Activated naive CD4-positive, alpha-beta T cell treated with anti-CD3 and anti-CD28 coated beads, Interleukin-2, amount 10 ng/mL, durations not matched to agents 7 days and 5 days (primary cell): ENCODE results near the gene MOB3B.

Experiments
- CTCF ChIA-PET: fragments of 350-600 bp; sonication (Branson Sonifier 250); formaldehyde crosslinking; loops from one replicate; lab custom pipeline; 2021; ENCODE audit warnings: antibody characterized with exemption; lab: Charles Lee
- DNase-seq: peaks from one replicate; pipeline ENCODE4 v3.0.0-alpha.2; 2020
- H3K27ac Mint-ChIP-seq: one replicate; pipeline ENCODE4 v1.8.0; 2021; ENCODE audit warnings: mild to moderate bottlenecking, moderate library complexity, mixed read lengths
- H3K27me3 Mint-ChIP-seq: one replicate; pipeline ENCODE4 v1.8.0; 2021; ENCODE audit warnings: mild to moderate bottlenecking, mixed read lengths
- H3K36me3 Mint-ChIP-seq: one replicate; pipeline ENCODE4 v1.8.0; 2021; ENCODE audit warnings: mixed read lengths
- H3K4me1 Mint-ChIP-seq: one replicate; pipeline ENCODE4 v1.8.0; 2021; ENCODE audit warnings: mixed read lengths
- H3K4me3 Mint-ChIP-seq: one replicate; pipeline ENCODE4 v1.8.0; 2021; ENCODE audit warnings: mild to moderate bottlenecking, moderate library complexity, mixed read lengths
- H3K9me3 Mint-ChIP-seq: one replicate; pipeline ENCODE4 v1.8.0; 2021; ENCODE audit warnings: mixed read lengths

MOB3B gene

GRCh38 chr9:27560457-27560856, 30.8 kb upstream of the MOB3B start:
- Mint-ChIP-seq H3K4me1 (peaks cover 23% of the 10 kb centered on the region), H3K9me3 (no peaks in the 10 kb centered on the region), H3K4me3 (no peak overlapping the region), H3K27me3 (no peaks in the 10 kb centered on the region), H3K36me3 (peaks cover 25% of the 10 kb centered on the region), H3K27ac (no peak overlapping the region)
- CTCF ChIA-PET, result interaction anchor here (0.7 kb wide), 1 partner anchor 31 kb away, joined by 4 read pairs; the partner anchor contains the start of gene MOB3B
- DNase-seq, result no peak

GRCh38 chr9:27558307-27558706, 28.7 kb upstream of the MOB3B start:
- Mint-ChIP-seq H3K4me1 (peaks cover 4% of the 10 kb centered on the region), H3K9me3 (no peaks in the 10 kb centered on the region), H3K36me3 (peaks cover 25% of the 10 kb centered on the region), H3K27me3 (no peaks in the 10 kb centered on the region), H3K4me3 (no peak overlapping the region), H3K27ac (no peak overlapping the region)
- CTCF ChIA-PET, result interaction anchor here (1.4 kb wide), 1 partner anchor 226 kb away, joined by 4 read pairs; no protein-coding TSS in a partner anchor
- DNase-seq, result no peak

DNA sequence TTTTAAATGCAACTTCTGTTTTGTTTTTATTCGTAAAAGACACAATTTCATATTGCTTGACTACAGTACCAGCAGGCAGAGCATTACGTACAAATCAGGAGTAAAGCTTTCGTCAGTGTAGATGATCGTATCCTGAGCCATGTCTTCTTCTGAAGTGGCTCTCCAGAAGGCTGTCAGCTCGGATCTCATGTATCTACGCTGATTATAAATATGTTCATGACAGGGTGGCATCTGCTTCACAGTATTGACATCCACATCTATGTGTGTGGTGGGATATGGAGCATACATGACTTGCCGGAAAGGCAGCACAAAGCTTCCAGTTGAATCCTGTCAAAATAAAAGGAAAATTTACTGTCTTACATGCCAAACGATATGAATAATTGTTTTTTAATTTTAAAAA, 26.9 kb upstream of the MOB3B start:
- no peak overlapping the region for H3K27ac Mint-ChIP-seq
- no peak for DNase-seq
- peaks cover 27% of the 10 kb centered on the region for H3K36me3 Mint-ChIP-seq
- H3K4me3 Mint-ChIP-seq, result no peak overlapping the region
- peaks cover 1% of the 10 kb centered on the region for H3K4me1 Mint-ChIP-seq
- no peaks in the 10 kb centered on the region for H3K9me3 Mint-ChIP-seq
- CTCF ChIA-PET, result interaction anchor here (1.1 to 1.6 kb wide), 2 partner anchors 200 to 223 kb away, joined by 3 to 4 read pairs; no protein-coding TSS in a partner anchor
- no peaks in the 10 kb centered on the region for H3K27me3 Mint-ChIP-seq

- Mint-ChIP-seq H3K9me3 (no peaks in the 10 kb centered on the region), H3K27ac (no peak overlapping the region), H3K27me3 (no peaks in the 10 kb centered on the region), H3K4me1 (no peaks in the 10 kb centered on the region), H3K36me3 (peaks cover 29% of the 10 kb centered on the region), H3K4me3 (no peak overlapping the region)
- no peak for DNase-seq
- CTCF ChIA-PET, result interaction anchor here (0.6 kb wide), 1 partner anchor 30 kb away, joined by 3 read pairs; the partner anchor contains the start of gene IFNK
These were observed 25.1 kb upstream of the MOB3B start for GRCh38 chr9:27554712-27555111.

DNA sequence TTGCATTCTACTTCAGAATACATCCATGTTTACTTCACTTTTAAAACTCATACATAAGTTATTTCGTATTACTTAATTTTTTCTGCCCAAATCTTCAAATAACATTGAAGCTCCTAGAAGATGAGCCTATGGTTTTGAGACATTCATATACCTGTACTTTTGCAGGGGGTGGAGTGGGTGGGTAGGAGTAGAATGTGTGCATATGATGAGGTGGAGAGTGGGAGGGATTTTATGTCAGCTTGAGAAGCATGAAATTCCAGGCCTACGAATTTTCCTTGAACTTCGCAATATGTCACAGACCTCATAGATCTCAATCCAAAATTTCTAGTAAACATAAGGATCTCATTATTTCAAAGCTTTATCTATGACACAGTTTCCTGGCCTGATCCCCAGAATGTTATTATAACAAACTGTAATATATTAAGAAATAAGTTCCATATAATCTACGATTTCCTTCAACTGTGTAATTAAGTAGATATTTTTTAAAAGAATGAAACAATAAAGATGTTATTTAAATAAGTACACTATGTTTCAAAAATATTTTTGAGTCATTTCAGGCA, 19.7 kb upstream of the MOB3B start:
- Mint-ChIP-seq H3K36me3 (peaks cover 32% of the 10 kb centered on the region), H3K27ac (no peak overlapping the region), H3K4me3 (no peak overlapping the region), H3K9me3 (no peaks in the 10 kb centered on the region), H3K4me1 (no peaks in the 10 kb centered on the region), H3K27me3 (no peaks in the 10 kb centered on the region)
- CTCF ChIA-PET, result interaction anchor here (0.8 to 5.8 kb wide), 2 partner anchors 18 to 216 kb away, joined by 3 to 57 read pairs; no protein-coding TSS in a partner anchor
- no peak for DNase-seq

- H3K36me3 Mint-ChIP-seq, result peaks cover 25% of the 10 kb centered on the region
- H3K4me1 Mint-ChIP-seq, result no peaks in the 10 kb centered on the region
- no peak overlapping the region for H3K27ac Mint-ChIP-seq
- DNase-seq, result no peak
- H3K9me3 Mint-ChIP-seq, result no peaks in the 10 kb centered on the region
- CTCF ChIA-PET, result interaction anchor here (0.8 to 5.8 kb wide), 6 partner anchors 14 to 235 kb away, joined by 3 to 57 read pairs (median 3); no protein-coding TSS in a partner anchor
- H3K4me3 Mint-ChIP-seq, result no peak overlapping the region
- no peaks in the 10 kb centered on the region for H3K27me3 Mint-ChIP-seq
These were observed 18.6 kb upstream of the MOB3B start for GRCh38 chr9:27548055-27548741.

GRCh38 chr9:27545471-27545870, 15.9 kb upstream of the MOB3B start:
- no peaks in the 10 kb centered on the region for H3K9me3 Mint-ChIP-seq

DNA sequence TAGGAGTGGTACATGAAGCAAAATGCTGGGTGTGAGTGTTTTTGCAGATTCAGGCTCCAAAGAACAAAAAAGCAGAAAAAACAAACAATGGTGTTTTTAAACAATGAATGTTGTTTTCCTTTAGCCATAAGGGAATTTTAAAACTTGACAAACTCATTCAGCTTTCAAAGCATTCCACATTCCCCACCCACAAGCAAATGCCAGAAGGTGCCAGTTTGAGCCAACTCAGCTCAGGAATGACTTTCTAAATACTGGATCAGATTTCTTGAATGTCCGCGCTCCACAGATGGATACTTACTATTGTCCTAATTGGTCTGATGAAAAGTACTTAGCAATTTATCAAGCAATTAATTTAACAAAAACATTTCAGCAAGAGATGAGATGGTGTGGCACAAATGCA, 12.9 kb upstream of the MOB3B start:
- peaks cover 15% of the 10 kb centered on the region for H3K36me3 Mint-ChIP-seq
- H3K27me3 Mint-ChIP-seq, result no peaks in the 10 kb centered on the region
- H3K9me3 Mint-ChIP-seq, result no peaks in the 10 kb centered on the region
- CTCF ChIA-PET, result interaction anchor here (2.6 kb wide), 1 partner anchor 210 kb away, joined by 8 read pairs; no protein-coding TSS in a partner anchor
- H3K27ac Mint-ChIP-seq, result no peak overlapping the region
- no peak for DNase-seq
- H3K4me3 Mint-ChIP-seq, result no peak overlapping the region
- no peaks in the 10 kb centered on the region for H3K4me1 Mint-ChIP-seq

More at GRCh38 chr9:27545471-27545870, 15.9 kb upstream of the MOB3B start:
- no peaks in the 10 kb centered on the region for H3K27me3 Mint-ChIP-seq
- no peak for DNase-seq
- H3K36me3 Mint-ChIP-seq, result peaks cover 16% of the 10 kb centered on the region
- no peak overlapping the region for H3K4me3 Mint-ChIP-seq
- no peak overlapping the region for H3K27ac Mint-ChIP-seq
- CTCF ChIA-PET, result interaction anchor here (1.3 to 5.8 kb wide), 2 partner anchors 26 to 213 kb away, joined by 3 to 57 read pairs; no protein-coding TSS in a partner anchor
- H3K4me1 Mint-ChIP-seq, result no peaks in the 10 kb centered on the region

- no peak overlapping the region for H3K27ac Mint-ChIP-seq
- peaks cover 15% of the 10 kb centered on the region for H3K36me3 Mint-ChIP-seq
- no peak for DNase-seq
- H3K4me1 Mint-ChIP-seq, result no peaks in the 10 kb centered on the region
- H3K4me3 Mint-ChIP-seq, result no peak overlapping the region
- H3K27me3 Mint-ChIP-seq, result no peaks in the 10 kb centered on the region
- H3K9me3 Mint-ChIP-seq, result no peaks in the 10 kb centered on the region
- CTCF ChIA-PET, result interaction anchor here (2.6 kb wide), 1 partner anchor 209 kb away, joined by 8 read pairs; no protein-coding TSS in a partner anchor
These were observed 12.1 kb upstream of the MOB3B start for GRCh38 chr9:27541740-27542139.

DNA sequence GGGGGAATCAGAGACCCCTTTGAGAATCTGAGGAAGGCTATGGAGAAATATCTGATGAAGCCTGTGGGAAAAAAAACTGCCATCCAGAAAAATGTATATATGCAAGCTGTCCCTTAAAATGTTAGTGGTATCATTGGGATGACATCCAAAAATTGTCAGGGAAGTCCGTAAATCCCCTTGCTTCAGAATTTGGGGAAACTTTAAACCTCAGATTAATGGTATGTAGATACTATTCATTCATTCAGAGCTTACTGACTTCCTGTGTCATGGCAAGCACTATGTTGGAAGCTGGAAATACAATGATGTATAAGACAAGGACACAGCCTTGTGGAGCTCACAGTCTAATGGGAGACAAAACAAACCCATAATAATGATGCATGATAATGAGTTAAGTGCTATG, 10.9 kb upstream of the MOB3B start:
- no peaks in the 10 kb centered on the region for H3K4me1 Mint-ChIP-seq
- no peak overlapping the region for H3K27ac Mint-ChIP-seq
- H3K4me3 Mint-ChIP-seq, result no peak overlapping the region
- no peaks in the 10 kb centered on the region for H3K27me3 Mint-ChIP-seq
- H3K36me3 Mint-ChIP-seq, result peaks cover 11% of the 10 kb centered on the region
- CTCF ChIA-PET, result interaction anchor here (2.9 kb wide), 1 partner anchor 10 kb away, joined by 9 read pairs; the partner anchor contains the start of gene MOB3B
- H3K9me3 Mint-ChIP-seq, result no peaks in the 10 kb centered on the region
- no peak for DNase-seq

DNA sequence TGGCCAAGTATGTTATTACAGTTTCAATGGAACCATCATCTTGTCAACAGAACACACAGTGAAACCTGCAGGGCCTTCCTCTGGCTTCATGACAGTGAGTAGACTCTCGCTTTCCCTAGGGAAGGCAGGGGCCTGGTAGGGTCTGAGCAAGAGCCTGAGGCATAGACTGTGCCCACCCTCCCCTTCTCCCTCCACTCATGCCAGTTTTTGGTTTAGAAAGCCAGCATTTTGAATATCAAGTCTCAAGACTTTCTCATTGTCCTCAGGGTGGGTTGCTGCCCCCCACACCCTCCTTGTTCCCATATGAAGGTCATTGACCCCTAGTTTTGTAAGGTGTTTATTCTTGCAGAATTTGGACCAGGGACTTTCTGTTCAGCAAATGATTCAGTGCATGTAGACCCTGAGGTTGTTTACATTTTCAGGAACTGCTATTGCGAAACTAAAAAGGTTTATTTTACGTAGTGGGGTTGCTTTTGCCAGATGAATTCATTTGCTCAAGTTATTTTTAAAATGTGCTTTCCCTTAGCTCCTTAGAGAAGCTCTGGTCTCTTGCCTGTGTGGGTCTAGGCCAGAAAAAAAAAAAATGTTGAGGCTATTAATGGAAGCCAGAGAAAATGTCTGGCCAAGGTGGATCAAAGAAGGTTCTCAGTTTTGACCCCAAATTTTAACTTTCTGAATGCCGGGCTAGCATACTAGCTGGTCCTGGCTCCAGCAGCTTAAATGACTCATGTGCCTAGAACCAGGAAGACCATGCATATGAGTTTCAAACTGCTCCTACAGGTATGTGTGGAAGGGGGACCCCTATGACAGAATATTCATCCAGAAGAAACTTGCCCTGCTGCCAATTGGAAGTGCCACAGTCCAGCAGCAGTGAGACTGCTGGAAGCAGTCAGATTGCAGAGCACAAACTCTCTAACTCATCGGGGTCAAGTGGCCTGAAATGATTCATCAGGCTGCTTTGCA, 10.1 kb upstream of the MOB3B start:
- CTCF ChIA-PET, result interaction anchor here (2.9 kb wide), 1 partner anchor 10 kb away, joined by 9 read pairs; the partner anchor contains the start of gene MOB3B
- Mint-ChIP-seq H3K27ac (no peak overlapping the region), H3K36me3 (peaks cover 8% of the 10 kb centered on the region)

DNA sequence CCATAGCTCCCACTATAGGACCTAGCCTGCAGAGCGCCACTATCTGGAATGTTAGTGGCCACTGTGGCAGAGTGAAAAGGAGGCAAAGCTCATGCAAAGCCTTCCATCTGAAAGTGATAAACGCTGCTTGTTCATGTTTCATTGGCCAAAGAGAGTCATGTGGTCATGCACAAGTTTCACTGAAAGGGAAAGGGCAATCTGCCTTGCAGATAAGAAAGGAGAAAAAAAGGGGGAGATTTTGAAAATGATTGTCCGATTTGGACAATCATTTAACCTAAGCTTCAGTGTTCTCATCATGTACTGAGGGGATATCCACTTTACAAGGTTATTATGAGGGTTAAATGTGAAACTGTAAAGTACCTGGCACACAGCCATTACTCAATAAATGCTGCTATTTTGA, 9.0 kb upstream of the MOB3B start:
- H3K4me1 Mint-ChIP-seq, result peaks cover 9% of the 10 kb centered on the region
- no peaks in the 10 kb centered on the region for H3K9me3 Mint-ChIP-seq
- no peak overlapping the region for H3K27ac Mint-ChIP-seq
- no peak overlapping the region for H3K4me3 Mint-ChIP-seq
- no peaks in the 10 kb centered on the region for H3K27me3 Mint-ChIP-seq
- DNase-seq, result no peak
- CTCF ChIA-PET, result interaction anchor here (0.8 to 2.9 kb wide), 3 partner anchors 8 to 206 kb away, joined by 3 to 9 read pairs (median 6); partner anchors contain the start of gene MOB3B
- H3K36me3 Mint-ChIP-seq, result peaks cover 3% of the 10 kb centered on the region

More for the DNA sequence above, 10.1 kb upstream of the MOB3B start:
- no peak for DNase-seq
- Mint-ChIP-seq H3K27me3 (no peaks in the 10 kb centered on the region), H3K9me3 (no peaks in the 10 kb centered on the region), H3K4me3 (no peak overlapping the region), H3K4me1 (peaks cover 3% of the 10 kb centered on the region)

- Mint-ChIP-seq H3K27ac (no peak overlapping the region), H3K9me3 (no peaks in the 10 kb centered on the region), H3K4me3 (no peak overlapping the region), H3K27me3 (no peaks in the 10 kb centered on the region), H3K36me3 (no peaks in the 10 kb centered on the region), H3K4me1 (peaks cover 9% of the 10 kb centered on the region)
- no peak for DNase-seq
- CTCF ChIA-PET, result interaction anchor here (0.8 to 2.9 kb wide), 3 partner anchors 8 to 205 kb away, joined by 3 to 9 read pairs (median 6); partner anchors contain the start of gene MOB3B
These were observed 8.1 kb upstream of the MOB3B start for GRCh38 chr9:27537756-27538155.
